Memory B cell (primary cell): ENCODE measurements around the gene ARL2.

Source experiments
- ATAC-seq: fragments of 150-1000 bp; cut with Tn5 transposase; 2 replicates; pipeline ENCODE4 v1.10.0; 2021; ENCODE audit warnings: low read depth, mild to moderate bottlenecking, moderate library complexity
- DNase-seq, 2 donors: peaks; one replicate each; pipeline ENCODE4 v3.0.0; 2022; ENCODE audit warnings: low spot score in 2 of 2
- H3K27ac Mint-ChIP-seq: one replicate; pipeline ENCODE4 v1.8.0; 2022; ENCODE audit warnings: mild to moderate bottlenecking, moderate library complexity, mixed read lengths
- H3K27me3 Mint-ChIP-seq: one replicate; pipeline ENCODE4 v1.8.0; 2022; ENCODE audit warnings: mixed read lengths
- H3K36me3 Mint-ChIP-seq: one replicate; pipeline ENCODE4 v1.8.0; 2022; ENCODE audit warnings: mild to moderate bottlenecking, mixed read lengths
- H3K4me1 Mint-ChIP-seq: one replicate; pipeline ENCODE4 v1.8.0; 2022; ENCODE audit warnings: mixed read lengths
- H3K4me3 Mint-ChIP-seq: one replicate; pipeline ENCODE4 v1.8.0; 2022; ENCODE audit warnings: mild to moderate bottlenecking, moderate library complexity, mixed read lengths
- H3K9me3 Mint-ChIP-seq: one replicate; pipeline ENCODE4 v1.8.0; 2022; ENCODE audit warnings: mixed read lengths

Gene ARL2

GRCh38 chr11:65045728-65046127, 31.8 kb downstream of the ARL2 start:
- Mint-ChIP-seq H3K27me3 (peaks cover 2% of the 10 kb centered on the region), H3K4me3 (no peak overlapping the region), H3K36me3 (peaks cover 4% of the 10 kb centered on the region), H3K4me1 (peaks cover 16% of the 10 kb centered on the region), H3K27ac (no peak overlapping the region), H3K9me3 (no peaks in the 10 kb centered on the region)
- DNase-seq, result no peak
- no peak for ATAC-seq

DNA sequence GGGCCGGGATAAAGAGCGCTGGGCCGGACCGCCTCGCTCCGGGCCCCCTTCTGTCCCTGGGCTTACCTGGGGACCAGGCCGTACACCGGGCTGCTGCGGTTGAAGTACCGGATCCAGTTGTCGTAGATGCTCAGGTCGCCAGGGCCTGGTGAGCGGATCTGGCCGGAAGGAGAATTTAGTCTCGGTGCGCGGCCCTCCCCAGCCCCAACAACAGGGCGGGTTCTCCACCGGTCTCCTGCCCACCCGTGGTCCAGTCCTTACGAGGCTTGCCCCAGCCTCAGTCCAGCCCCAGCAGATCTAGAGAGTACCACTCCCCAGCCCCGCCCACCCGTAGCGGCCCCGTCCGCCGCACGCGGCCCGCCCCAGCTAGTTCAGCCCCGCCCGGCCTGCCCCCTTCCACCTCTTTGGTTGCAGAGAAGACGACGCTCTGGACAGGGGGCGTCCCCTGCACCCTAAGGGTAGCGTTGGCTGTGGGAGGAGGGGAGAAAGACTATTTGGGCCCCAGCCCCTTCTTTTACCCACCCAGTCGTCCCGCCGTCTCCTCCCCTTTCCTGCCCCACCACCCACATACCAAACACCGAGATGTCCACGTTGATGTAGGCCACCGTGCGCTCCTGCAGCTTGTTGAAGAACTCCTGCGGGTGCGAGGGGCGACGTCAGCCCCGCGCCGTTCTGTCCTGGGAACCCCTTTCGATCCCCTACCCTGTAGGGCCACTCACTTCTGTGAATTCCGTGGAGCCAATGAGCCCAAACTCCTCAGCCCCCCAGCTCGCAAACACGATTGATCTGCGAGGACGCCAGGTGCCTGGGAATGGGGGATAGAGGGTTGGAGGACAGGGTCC, 33.8 kb downstream of the ARL2 start:
- ATAC-seq (peak; percentile 69), DNase-seq (no peak)
- peak overlapping the region; percentile 71 for H3K27ac Mint-ChIP-seq
- H3K4me3 Mint-ChIP-seq, result peak overlapping the region; percentile 87
- H3K9me3 Mint-ChIP-seq, result no peaks in the 10 kb centered on the region
- H3K27me3 Mint-ChIP-seq, result peaks cover 2% of the 10 kb centered on the region
- H3K4me1 Mint-ChIP-seq, result peaks cover 14% of the 10 kb centered on the region
- peaks cover 4% of the 10 kb centered on the region for H3K36me3 Mint-ChIP-seq

DNA sequence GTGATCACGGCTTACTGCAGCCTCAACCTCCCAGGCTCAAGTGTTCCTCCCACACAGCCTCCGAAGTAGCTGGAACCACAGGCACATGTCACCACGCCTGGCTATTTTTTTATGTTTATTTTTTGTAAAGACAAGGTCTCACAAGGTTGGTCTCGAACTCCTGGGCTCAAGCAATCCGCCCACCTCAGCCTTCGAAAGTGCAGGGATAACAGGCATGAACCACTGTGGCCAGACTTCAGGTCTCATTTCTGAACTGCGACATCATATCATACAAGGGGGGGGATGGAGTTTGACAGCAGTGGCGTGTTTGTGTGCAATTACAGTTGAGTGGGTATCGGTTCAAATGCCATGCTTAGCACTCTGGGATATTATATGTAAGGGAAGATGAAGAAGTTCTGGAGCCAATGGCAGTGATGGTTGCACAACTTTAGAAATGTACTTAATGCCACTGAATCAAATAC, 37.5 kb downstream of the ARL2 start:
- H3K4me3 Mint-ChIP-seq, result no peak overlapping the region
- ATAC-seq (no peak), DNase-seq (no peak)
- peaks cover 2% of the 10 kb centered on the region for H3K27me3 Mint-ChIP-seq
- H3K4me1 Mint-ChIP-seq, result peaks cover 26% of the 10 kb centered on the region
- H3K27ac Mint-ChIP-seq, result no peak overlapping the region
- H3K9me3 Mint-ChIP-seq, result no peaks in the 10 kb centered on the region
- no peaks in the 10 kb centered on the region for H3K36me3 Mint-ChIP-seq

DNA sequence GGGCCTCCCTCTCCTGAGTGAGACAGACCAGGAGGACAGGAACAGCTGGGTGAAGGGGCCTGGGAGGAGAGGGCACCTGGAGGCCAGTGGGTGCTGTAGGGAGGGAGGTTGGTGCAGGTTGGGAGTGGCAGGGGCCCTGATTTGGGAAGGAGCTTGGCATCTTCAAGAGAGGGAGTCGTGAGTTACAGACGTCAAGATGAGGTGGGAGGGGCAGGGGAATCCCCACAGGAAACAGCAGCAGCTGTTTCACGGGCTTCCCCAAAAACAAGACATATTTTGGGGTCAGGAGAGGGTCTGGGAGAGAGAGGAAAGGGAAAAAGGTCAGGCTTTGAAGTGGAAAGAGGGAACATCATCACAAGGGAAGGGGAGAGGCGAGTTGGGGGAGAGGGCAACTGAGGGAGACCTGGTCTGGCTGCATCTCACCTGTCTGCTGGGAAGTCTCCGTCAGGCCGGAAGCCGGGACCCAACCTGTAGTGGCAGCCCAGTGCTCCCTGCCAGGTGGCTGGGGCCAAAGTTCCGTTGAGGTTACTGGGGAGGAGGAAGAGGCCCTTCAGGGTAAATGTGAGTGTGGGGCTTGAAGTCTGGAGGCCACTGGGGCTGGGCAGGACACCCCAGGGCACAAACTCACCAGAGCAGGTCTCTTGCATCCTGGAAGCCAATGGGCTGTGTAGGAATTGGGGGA, 40.0 kb downstream of the ARL2 start:
- Mint-ChIP-seq H3K36me3 (no peaks in the 10 kb centered on the region), H3K27ac (peak overlapping the region; percentile 79)

GRCh38 chr11:65055538-65055937, 41.6 kb downstream of the ARL2 start:
- Mint-ChIP-seq H3K4me3 (no peak overlapping the region), H3K27me3 (no peaks in the 10 kb centered on the region), H3K36me3 (no peaks in the 10 kb centered on the region), H3K4me1 (peaks cover 13% of the 10 kb centered on the region), H3K27ac (no peak overlapping the region), H3K9me3 (no peaks in the 10 kb centered on the region)
- no peak for ATAC-seq
- DNase-seq, result no peak

More for the DNA sequence above, 40.0 kb downstream of the ARL2 start:
- peak; percentile 82 for ATAC-seq
- no peaks in the 10 kb centered on the region for H3K27me3 Mint-ChIP-seq
- H3K9me3 Mint-ChIP-seq, result no peaks in the 10 kb centered on the region
- peaks cover 13% of the 10 kb centered on the region for H3K4me1 Mint-ChIP-seq
- peak overlapping the region; percentile 57 for H3K4me3 Mint-ChIP-seq
- DNase-seq, result peak; percentile 22 to 37

DNA sequence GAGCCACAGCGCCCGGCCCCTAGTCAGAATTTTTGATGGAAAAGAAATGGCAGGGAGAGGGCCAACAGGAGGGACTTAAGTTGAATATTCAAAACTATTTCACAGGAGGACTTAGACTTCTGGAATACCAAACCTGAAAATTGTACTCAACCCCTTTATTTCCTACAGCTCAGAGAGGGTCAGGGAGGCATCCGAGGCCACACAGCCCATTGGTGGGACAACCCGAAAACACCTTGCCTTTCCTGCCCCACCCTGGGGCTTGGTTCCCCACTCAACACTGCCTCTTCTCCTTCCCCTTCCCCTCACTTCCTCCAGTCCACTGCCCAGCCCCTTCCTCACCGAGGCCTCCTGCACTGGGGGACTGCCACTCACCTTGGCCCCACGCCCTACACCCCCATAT, 43.0 kb downstream of the ARL2 start:
- Mint-ChIP-seq H3K9me3 (no peaks in the 10 kb centered on the region), H3K4me3 (no peak overlapping the region), H3K4me1 (peaks cover 13% of the 10 kb centered on the region), H3K36me3 (no peaks in the 10 kb centered on the region), H3K27ac (no peak overlapping the region), H3K27me3 (peaks cover 3% of the 10 kb centered on the region)
- DNase-seq (no peak), ATAC-seq (no peak)

GRCh38 chr11:65057526-65057925, 43.6 kb downstream of the ARL2 start:
- H3K36me3 Mint-ChIP-seq, result no peaks in the 10 kb centered on the region
- H3K9me3 Mint-ChIP-seq, result no peaks in the 10 kb centered on the region
- no peak for ATAC-seq
- no peak for DNase-seq
- no peak overlapping the region for H3K4me3 Mint-ChIP-seq
- H3K4me1 Mint-ChIP-seq, result peaks cover 18% of the 10 kb centered on the region
- peaks cover 3% of the 10 kb centered on the region for H3K27me3 Mint-ChIP-seq
- no peak overlapping the region for H3K27ac Mint-ChIP-seq

GRCh38 chr11:65058012-65058411, 44.1 kb downstream of the ARL2 start:
- no peaks in the 10 kb centered on the region for H3K9me3 Mint-ChIP-seq
- ATAC-seq (no peak), DNase-seq (no peak)
- peaks cover 3% of the 10 kb centered on the region for H3K27me3 Mint-ChIP-seq
- no peak overlapping the region for H3K27ac Mint-ChIP-seq
- H3K36me3 Mint-ChIP-seq, result no peaks in the 10 kb centered on the region
- H3K4me3 Mint-ChIP-seq, result no peak overlapping the region
- H3K4me1 Mint-ChIP-seq, result peaks cover 18% of the 10 kb centered on the region

GRCh38 chr11:65058419-65059054, 44.6 kb downstream of the ARL2 start, which contains the start of gene NAALADL1:
Gene NAALADL1, minus strand, starts transcription at chr11:65058553. Its CDS starts 32 bp downstream, at chr11:65058521.
- Mint-ChIP-seq H3K4me1 (peaks cover 18% of the 10 kb centered on the region), H3K9me3 (no peaks in the 10 kb centered on the region), H3K27ac (no peak within 1 kb of the TSS), H3K36me3 (no peaks in the 10 kb centered on the region), H3K4me3 (no peak within 1 kb of the TSS), H3K27me3 (peaks cover 4% of the 10 kb centered on the region)
- ATAC-seq (no peak), DNase-seq (no peak)

DNA sequence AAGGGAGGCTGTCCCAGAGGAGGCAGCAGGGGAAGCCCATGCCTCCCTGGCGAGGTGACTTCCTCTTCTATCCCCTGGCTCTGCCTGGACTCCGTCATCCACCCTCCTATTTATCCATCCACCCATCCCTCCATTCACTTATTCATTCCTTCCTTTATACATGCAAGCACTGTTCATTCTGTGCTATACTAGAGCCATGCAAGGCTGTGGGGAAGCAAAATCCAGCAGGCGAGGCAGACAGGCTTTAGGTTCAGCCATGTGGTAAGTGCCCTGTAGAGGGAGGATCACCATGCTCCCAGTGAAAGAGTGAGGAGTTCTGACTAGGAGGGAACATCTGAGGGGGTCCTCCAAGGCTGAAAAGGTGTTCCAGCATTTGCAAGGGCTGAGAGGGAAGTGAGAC, 45.6 kb downstream of the ARL2 start:
- Mint-ChIP-seq H3K9me3 (no peaks in the 10 kb centered on the region), H3K4me1 (peaks cover 8% of the 10 kb centered on the region), H3K4me3 (no peak overlapping the region), H3K27ac (no peak overlapping the region), H3K36me3 (no peaks in the 10 kb centered on the region), H3K27me3 (peaks cover 4% of the 10 kb centered on the region)
- ATAC-seq (no peak), DNase-seq (no peak)

- no peak for DNase-seq
- Mint-ChIP-seq H3K36me3 (no peaks in the 10 kb centered on the region), H3K9me3 (no peaks in the 10 kb centered on the region), H3K27me3 (peaks cover 4% of the 10 kb centered on the region), H3K4me3 (no peak overlapping the region), H3K4me1 (peaks cover 8% of the 10 kb centered on the region), H3K27ac (no peak overlapping the region)
- no peak for ATAC-seq
These were observed 46.2 kb downstream of the ARL2 start for GRCh38 chr11:65059959-65060824.

DNA sequence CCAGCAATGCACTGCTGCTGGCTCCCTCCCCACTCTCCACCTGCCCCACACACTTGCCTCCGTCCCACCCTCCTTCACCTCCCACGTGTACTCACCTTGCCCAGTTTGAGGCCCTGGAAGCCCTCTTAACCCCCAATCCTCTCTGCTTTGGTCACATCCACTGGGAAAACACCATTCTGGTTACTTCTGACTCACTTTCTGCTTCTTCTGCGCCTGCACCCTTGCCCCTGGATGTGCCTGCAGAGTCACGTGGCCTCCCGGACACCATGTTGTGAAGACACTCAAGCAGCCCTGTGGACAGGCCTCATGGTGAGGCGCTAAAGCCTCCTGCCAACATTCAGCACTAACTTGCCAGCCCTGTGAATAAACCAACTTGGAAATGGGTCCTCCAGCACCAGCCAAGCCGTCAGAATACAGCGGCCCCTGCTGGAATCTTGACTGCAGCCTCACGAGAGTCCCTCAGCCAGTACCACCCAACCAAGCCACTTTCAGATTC, 47.0 kb downstream of the ARL2 start:
- DNase-seq, result no peak
- Mint-ChIP-seq H3K4me1 (peaks cover 4% of the 10 kb centered on the region), H3K9me3 (no peaks in the 10 kb centered on the region), H3K27ac (no peak overlapping the region), H3K36me3 (no peaks in the 10 kb centered on the region), H3K27me3 (peaks cover 4% of the 10 kb centered on the region), H3K4me3 (no peak overlapping the region)
- no peak for ATAC-seq

- DNase-seq (no peak), ATAC-seq (no peak)
- Mint-ChIP-seq H3K9me3 (no peaks in the 10 kb centered on the region), H3K4me3 (no peak overlapping the region), H3K36me3 (no peaks in the 10 kb centered on the region), H3K4me1 (peaks cover 4% of the 10 kb centered on the region), H3K27me3 (peaks cover 4% of the 10 kb centered on the region), H3K27ac (no peak overlapping the region)
These were observed 49.6 kb downstream of the ARL2 start for GRCh38 chr11:65063532-65063931.
